Kidney epithelial cell (primary cell): ENCODE measurements around the gene RAP1A. TPM values are rescaled to one million over a fixed set of nuclear protein-coding genes. Genes with fewer than 3 reads are reported as not detected.
"Not testable (repeated sequence)": the region's sequence is repeated elsewhere in the genome, so short reads cannot be mapped to it uniquely, and the experiment has no call there.

Experiments
- DNase-seq: peaks from one replicate; pipeline ENCODE4 v3.0.0-alpha.2; 2010; ENCODE audit warnings: low read depth
- H3K27me3 ChIP-seq: 2 replicates; pipeline ENCODE4 v1.6.0; 2011; ENCODE audit warnings: low read length; ENCODE audit not compliant: control insufficient read depth, insufficient read depth
- H3K36me3 ChIP-seq: 2 replicates; pipeline ENCODE4 v1.5.1; 2011; ENCODE audit warnings: low read length; ENCODE audit not compliant: control insufficient read depth, insufficient read depth
- H3K4me3 ChIP-seq: 2 replicates; pipeline ENCODE4 v1.5.1; 2011; ENCODE audit warnings: low read depth, mild to moderate bottlenecking, control low read depth, low read length
- CTCF ChIP-seq: IDR thresholded peaks from 2 replicates; pipeline ENCODE4 v1.5.1; 2011; ENCODE audit warnings: mild to moderate bottlenecking, moderate library complexity, low read length, control low read depth, inconsistent platforms; ENCODE audit not compliant: insufficient read depth, poor library complexity, severe bottlenecking
- total RNA-seq: library from RNA; depleted of rRNA; stranded (reverse); fragments of >200 nt; gene quantifications from 2 replicates; pipeline ENCODE4 v1.2.3, GENCODE V29; 2015

Gene RAP1A
- total RNA-seq, 1 donor from 2014 or later, result 39.2 TPM

GRCh38 chr1:111671852-111672251 is 52.3 kb downstream of the RAP1A start:
- Histone ChIP-seq H3K36me3 (no peaks in the 10 kb centered on the region), H3K4me3 (no peak overlapping the region), H3K27me3 (no peaks in the 10 kb centered on the region)
- TF ChIP-seq CTCF, result no peak
- no peak for DNase-seq

GRCh38 chr1:111672331-111672730 is 52.7 kb downstream of the RAP1A start:
- TF ChIP-seq CTCF, result no peak
- DNase-seq, result no peak
- no peaks in the 10 kb centered on the region for H3K27me3 ChIP-seq

GRCh38 chr1:111677604-111678003 is 58.0 kb downstream of the RAP1A start:
- H3K36me3 ChIP-seq, result no peaks in the 10 kb centered on the region
- no peak for DNase-seq
- no peaks in the 10 kb centered on the region for H3K27me3 ChIP-seq
- no peak for TF ChIP-seq CTCF
- no peak overlapping the region for H3K4me3 ChIP-seq

More at GRCh38 chr1:111672331-111672730, 52.7 kb downstream of the RAP1A start:
- Histone ChIP-seq H3K4me3 (no peak overlapping the region), H3K36me3 (no peaks in the 10 kb centered on the region)

- no peak for TF ChIP-seq CTCF
- no peaks in the 10 kb centered on the region for H3K27me3 ChIP-seq
- H3K4me3 ChIP-seq, result no peak overlapping the region
- no peaks in the 10 kb centered on the region for H3K36me3 ChIP-seq
- no peak for DNase-seq
Measured at GRCh38 chr1:111679541-111679940, 60.0 kb downstream of the RAP1A start.

- not testable (repeated sequence) for H3K36me3 ChIP-seq, H3K27me3 ChIP-seq, DNase-seq, H3K4me3 ChIP-seq
Measured at GRCh38 chr1:111680212-111680800, 60.7 kb downstream of the RAP1A start.

GRCh38 chr1:111685293-111686153 is 65.9 kb downstream of the RAP1A start:
- not testable (repeated sequence) for DNase-seq, H3K36me3 ChIP-seq, H3K4me3 ChIP-seq, H3K27me3 ChIP-seq

GRCh38 chr1:111690306-111690617 is 70.7 kb downstream of the RAP1A start:
- no peak for TF ChIP-seq CTCF
- H3K36me3 ChIP-seq, result no peaks in the 10 kb centered on the region
- DNase-seq, result peak; percentile 58
- no peaks in the 10 kb centered on the region for H3K27me3 ChIP-seq
- H3K4me3 ChIP-seq, result no peak overlapping the region
